OCI-LY1 (cell line): Measurements from ENCODE around the gene TANGO6.
"Not testable (repeated sequence)": the region's sequence is repeated elsewhere in the genome, so short reads cannot be mapped to it uniquely, and the experiment has no call there.

Experiments used
- H2AFZ ChIP-seq: fragments of 200-600 bp; sonication (generic), shearing (Covaris generic); 2 replicates; pipeline ENCODE4 v1.6.0; 2014; ENCODE audit warnings: antibody characterized with exemption, mild to moderate bottlenecking, low read length
- H3F3A ChIP-seq: fragments of 200-600 bp; sonication (generic), shearing (Covaris generic); 2 replicates; pipeline ENCODE4 v1.6.0; 2014; ENCODE audit warnings: mild to moderate bottlenecking, antibody characterized with exemption, low read length, moderate library complexity; ENCODE audit not compliant: insufficient read depth
- H3K27ac ChIP-seq: fragments of 200-600 bp; sonication (generic); 2 replicates; pipeline ENCODE4 v1.5.1; 2014; ENCODE audit warnings: low read length, mixed run types, mild to moderate bottlenecking, low read depth; ENCODE audit not compliant: poor library complexity, severe bottlenecking
- H3K27me3 ChIP-seq: fragments of 200-600 bp; sonication (generic); 2 replicates; pipeline ENCODE4 v1.6.0; 2014; ENCODE audit warnings: antibody characterized with exemption, mild to moderate bottlenecking, low read length, moderate library complexity; ENCODE audit not compliant: insufficient read depth
- H3K36me3 ChIP-seq: fragments of 200-600 bp; sonication (generic); 2 replicates; pipeline ENCODE4 v1.6.1; 2014; ENCODE audit warnings: mild to moderate bottlenecking, antibody characterized with exemption, low read length, moderate library complexity, mixed read lengths; ENCODE audit not compliant: insufficient read depth
- H3K4me1 ChIP-seq: fragments of 200-600 bp; sonication (generic); 2 replicates; pipeline ENCODE4 v1.5.1; 2014; ENCODE audit warnings: mild to moderate bottlenecking, low read length, moderate library complexity; ENCODE audit not compliant: insufficient read depth, severe bottlenecking
- H3K4me2 ChIP-seq: fragments of 200-600 bp; sonication (generic), shearing (Covaris generic); 2 replicates; pipeline ENCODE4 v1.6.1; 2014; ENCODE audit warnings: low read length
- H3K4me3 ChIP-seq: fragments of 200-600 bp; sonication (generic); 2 replicates; pipeline ENCODE4 v1.5.1; 2014; ENCODE audit warnings: low read length, low read depth, mild to moderate bottlenecking, mixed read lengths; ENCODE audit not compliant: poor library complexity, severe bottlenecking
- H3K79me2 ChIP-seq: fragments of 200-600 bp; shearing (Covaris generic); 2 replicates; pipeline ENCODE4 v1.6.1; 2016; ENCODE audit warnings: mixed run types, low read length, mixed read lengths; ENCODE audit not compliant: insufficient read depth
- H3K9ac ChIP-seq: fragments of 200-600 bp; sonication (generic), shearing (Covaris generic); 2 replicates; pipeline ENCODE4 v1.6.1; 2014; ENCODE audit warnings: mild to moderate bottlenecking, low read length, mixed read lengths
- H3K9me2 ChIP-seq: fragments of 200-600 bp; sonication (generic), shearing (Covaris generic); 2 replicates; pipeline ENCODE4 v1.6.1; 2014; ENCODE audit warnings: low read depth, mild to moderate bottlenecking, low read length, mixed read lengths
- H3K9me3 ChIP-seq: fragments of 200-600 bp; shearing (Covaris generic); 2 replicates; pipeline ENCODE4 v1.6.1; 2014; ENCODE audit warnings: low read length, mixed read lengths
- H4K20me1 ChIP-seq: fragments of 200-600 bp; sonication (generic), shearing (Covaris generic); 2 replicates; pipeline ENCODE4 v1.6.0; 2016; ENCODE audit warnings: mild to moderate bottlenecking, low read length; ENCODE audit not compliant: insufficient read depth
- EZH2 ChIP-seq: fragments of 200-600 bp; sonication (generic), shearing (Covaris generic); IDR thresholded peaks from 2 replicates; pipeline ENCODE4 v1.8.0; 2017; ENCODE audit warnings: borderline replicate concordance, mixed run types, mild to moderate bottlenecking, antibody characterized with exemption, low read length, moderate library complexity, mixed read lengths
- TF ChIP-seq, protein P1 (sequence below): fragments of 200-600 bp; sonication (generic), shearing (Covaris generic); IDR thresholded peaks from 2 replicates; pipeline ENCODE4 v1.5.1; 2017; ENCODE audit warnings: mild to moderate bottlenecking, antibody characterized with exemption, low read length, moderate library complexity, mixed read lengths

TANGO6 gene

DNA sequence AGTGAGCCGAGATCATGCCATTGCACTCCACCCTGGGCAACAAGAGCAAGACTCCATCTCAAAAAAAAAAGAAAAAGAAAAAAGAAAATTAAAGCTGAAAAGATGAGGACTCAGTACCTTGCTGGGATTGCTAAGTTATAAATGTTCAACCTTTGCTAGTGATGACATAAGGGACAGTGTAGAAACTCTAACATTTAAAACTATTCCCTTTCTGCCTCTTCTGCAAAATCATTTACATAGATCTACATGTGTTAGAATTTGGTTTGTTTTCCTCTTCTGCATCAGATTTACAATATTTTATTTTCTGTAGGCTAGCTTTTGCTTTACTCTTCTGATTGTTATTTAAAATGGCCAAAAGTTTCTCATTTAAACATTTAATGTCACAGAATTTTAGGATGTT, 212.6 kb downstream of the TANGO6 start:
- TF ChIP-seq, protein P1, sequence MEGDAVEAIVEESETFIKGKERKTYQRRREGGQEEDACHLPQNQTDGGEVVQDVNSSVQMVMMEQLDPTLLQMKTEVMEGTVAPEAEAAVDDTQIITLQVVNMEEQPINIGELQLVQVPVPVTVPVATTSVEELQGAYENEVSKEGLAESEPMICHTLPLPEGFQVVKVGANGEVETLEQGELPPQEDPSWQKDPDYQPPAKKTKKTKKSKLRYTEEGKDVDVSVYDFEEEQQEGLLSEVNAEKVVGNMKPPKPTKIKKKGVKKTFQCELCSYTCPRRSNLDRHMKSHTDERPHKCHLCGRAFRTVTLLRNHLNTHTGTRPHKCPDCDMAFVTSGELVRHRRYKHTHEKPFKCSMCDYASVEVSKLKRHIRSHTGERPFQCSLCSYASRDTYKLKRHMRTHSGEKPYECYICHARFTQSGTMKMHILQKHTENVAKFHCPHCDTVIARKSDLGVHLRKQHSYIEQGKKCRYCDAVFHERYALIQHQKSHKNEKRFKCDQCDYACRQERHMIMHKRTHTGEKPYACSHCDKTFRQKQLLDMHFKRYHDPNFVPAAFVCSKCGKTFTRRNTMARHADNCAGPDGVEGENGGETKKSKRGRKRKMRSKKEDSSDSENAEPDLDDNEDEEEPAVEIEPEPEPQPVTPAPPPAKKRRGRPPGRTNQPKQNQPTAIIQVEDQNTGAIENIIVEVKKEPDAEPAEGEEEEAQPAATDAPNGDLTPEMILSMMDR: no peak
- TF ChIP-seq EZH2: no peak
- no peaks in the 10 kb centered on the region for H3K4me1 ChIP-seq
- H3K9ac ChIP-seq: no peak overlapping the region
- no peak overlapping the region for H3K4me3 ChIP-seq
- no peak overlapping the region for H2AFZ ChIP-seq
- H3K9me3 ChIP-seq: no peaks in the 10 kb centered on the region
- no peaks in the 10 kb centered on the region for H3K79me2 ChIP-seq
- no peaks in the 10 kb centered on the region for H3K36me3 ChIP-seq
- H3K27ac ChIP-seq: no peak overlapping the region
- no peaks in the 10 kb centered on the region for H3K27me3 ChIP-seq
- no peaks in the 10 kb centered on the region for H4K20me1 ChIP-seq
- no peak overlapping the region for H3K4me2 ChIP-seq
- H3F3A ChIP-seq: no peaks in the 10 kb centered on the region
- H3K9me2 ChIP-seq: no peaks in the 10 kb centered on the region

DNA sequence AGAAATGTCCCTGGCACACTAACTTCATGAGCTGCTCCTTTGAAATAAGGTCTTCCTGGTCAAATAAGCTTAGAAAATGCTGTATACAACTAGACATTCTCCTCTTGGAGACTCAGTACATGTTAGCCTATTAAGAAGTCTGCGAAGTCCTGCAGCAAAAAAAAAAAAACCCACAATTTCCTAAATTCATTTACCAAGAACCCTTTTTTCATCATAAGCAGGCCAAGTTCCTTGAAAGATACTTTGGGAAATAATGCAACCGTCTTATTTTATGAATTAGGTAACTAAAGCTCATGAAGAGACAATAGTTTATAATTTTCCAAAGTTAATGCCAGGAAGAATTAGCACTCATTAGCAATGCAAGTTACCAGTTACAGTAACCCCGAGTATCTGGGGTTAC, 213.1 kb downstream of the TANGO6 start:
- Histone ChIP-seq H3K27me3 (no peaks in the 10 kb centered on the region), H3F3A (no peaks in the 10 kb centered on the region), H2AFZ (no peak overlapping the region), H3K27ac (no peak overlapping the region), H3K36me3 (no peaks in the 10 kb centered on the region), H3K9ac (no peak overlapping the region), H3K4me1 (no peaks in the 10 kb centered on the region), H3K9me3 (no peaks in the 10 kb centered on the region), H3K79me2 (no peaks in the 10 kb centered on the region), H3K4me2 (no peak overlapping the region), H3K9me2 (no peaks in the 10 kb centered on the region), H4K20me1 (no peaks in the 10 kb centered on the region), H3K4me3 (no peak overlapping the region)
- TF ChIP-seq, protein P1: no peak
- TF ChIP-seq EZH2: no peak

DNA sequence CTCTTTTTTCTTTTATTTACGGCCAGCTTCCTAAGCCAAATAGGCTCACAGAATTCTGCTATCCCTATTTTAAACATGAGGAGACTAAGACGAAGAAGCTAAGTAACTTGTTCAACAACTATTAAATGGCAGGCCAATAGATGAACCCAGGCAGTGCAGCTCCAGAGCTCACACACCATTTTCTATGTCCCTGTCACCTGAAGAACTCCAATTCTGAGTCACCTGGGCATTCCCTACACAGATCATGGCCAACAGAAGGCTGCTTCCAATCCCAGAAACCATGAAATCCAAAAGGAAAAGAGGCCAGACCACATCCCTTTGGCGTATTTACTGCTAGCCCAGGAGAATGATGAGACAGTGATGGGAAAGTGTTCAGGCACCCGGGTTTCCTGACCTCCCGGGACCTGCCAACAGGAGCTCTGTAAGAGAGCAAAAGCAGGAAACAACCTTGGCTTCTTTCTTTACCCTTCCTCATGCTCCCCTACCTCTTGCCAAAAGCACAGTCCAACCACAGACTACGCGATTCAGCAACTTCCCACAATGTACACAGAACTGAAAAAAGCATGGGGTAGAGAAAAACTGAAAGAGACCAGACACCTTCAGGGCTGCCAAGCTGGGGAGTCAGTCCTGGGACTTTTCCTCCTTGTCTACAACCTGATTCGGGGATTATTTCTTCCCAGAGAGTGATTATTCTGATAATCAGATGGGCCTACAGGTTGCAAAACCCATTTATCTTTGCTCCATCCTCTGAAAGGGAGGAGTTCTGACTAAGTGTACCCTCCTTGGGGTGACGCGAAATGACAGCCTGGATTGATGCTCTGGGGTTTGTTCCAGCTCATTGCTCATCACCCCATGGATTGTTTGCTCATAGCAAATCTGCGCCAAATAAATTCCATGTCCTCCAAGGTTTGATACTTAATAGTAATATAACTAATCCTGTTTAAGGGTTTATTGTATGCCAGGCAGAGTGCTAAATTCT, 214.4 kb downstream of the TANGO6 start:
- Histone ChIP-seq H3F3A (no peaks in the 10 kb centered on the region), H3K4me3 (no peak overlapping the region), H2AFZ (no peak overlapping the region), H3K9me2 (no peaks in the 10 kb centered on the region), H3K4me2 (no peak overlapping the region), H3K9ac (no peak overlapping the region), H3K9me3 (no peaks in the 10 kb centered on the region), H3K79me2 (no peaks in the 10 kb centered on the region), H3K27me3 (no peaks in the 10 kb centered on the region), H3K4me1 (no peaks in the 10 kb centered on the region), H3K27ac (no peak overlapping the region), H4K20me1 (no peaks in the 10 kb centered on the region), H3K36me3 (no peaks in the 10 kb centered on the region)
- no peak for TF ChIP-seq EZH2
- TF ChIP-seq, protein P1: no peak

DNA sequence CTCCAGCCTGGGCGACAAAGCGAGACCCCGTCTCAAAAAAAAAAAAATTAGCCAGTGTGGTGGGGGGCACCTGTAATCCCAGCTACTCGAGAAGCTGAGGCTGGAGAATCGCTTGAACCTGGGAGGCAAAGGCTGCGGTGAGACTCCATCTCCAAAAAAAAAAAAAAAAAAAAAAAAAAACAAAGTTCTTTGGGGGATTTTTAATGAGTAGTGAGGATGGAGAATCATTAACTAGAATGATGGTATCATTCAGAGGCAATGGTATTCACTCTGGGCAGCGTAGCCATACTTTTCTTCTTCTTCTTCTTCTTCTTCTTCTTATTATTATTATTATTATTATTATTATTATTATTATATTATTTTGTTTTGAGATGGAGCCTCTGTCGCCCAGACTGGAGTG, 220.2 kb downstream of the TANGO6 start:
- not testable (repeated sequence) for H4K20me1 ChIP-seq

More for the DNA sequence above, 220.2 kb downstream of the TANGO6 start:
- H3K9me3 ChIP-seq, H3K79me2 ChIP-seq, H3K4me3 ChIP-seq, H3K36me3 ChIP-seq, H3K4me2 ChIP-seq, H3F3A ChIP-seq, H3K9ac ChIP-seq, H3K9me2 ChIP-seq, H3K4me1 ChIP-seq, H3K27me3 ChIP-seq, H2AFZ ChIP-seq, H3K27ac ChIP-seq: not testable (repeated sequence)
